Measurements from ENCODE around the gene TMEM25. TPM values are rescaled to one million over a fixed set of nuclear protein-coding genes. Genes with fewer than 3 reads are reported as not detected.

The TMEM25 gene
- total and polyA plus RNA-seq, 2 donors from 2014 or later, result 30.7 to 36.8 TPM

DNA sequence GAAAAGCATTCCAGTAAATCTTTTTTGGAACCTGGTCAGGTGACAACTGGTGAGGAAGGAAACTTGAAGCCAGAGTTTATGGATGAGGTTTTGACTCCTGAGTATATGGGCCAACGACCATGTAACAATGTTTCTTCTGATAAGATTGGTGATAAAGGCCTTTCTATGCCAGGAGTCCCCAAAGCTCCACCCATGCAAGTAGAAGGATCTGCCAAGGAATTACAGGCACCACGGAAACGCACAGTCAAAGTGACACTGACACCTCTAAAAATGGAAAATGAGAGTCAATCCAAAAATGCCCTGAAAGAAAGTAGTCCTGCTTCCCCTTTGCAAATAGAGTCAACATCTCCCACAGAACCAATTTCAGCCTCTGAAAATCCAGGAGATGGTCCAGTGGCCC, 27.8 kb upstream of the TMEM25 start:
- H3K9ac ChIP-seq (ENCODE audit: low read length in 3 of 3), result no peak overlapping the region
- H3K27ac ChIP-seq (ENCODE audit: low read depth in 2 of 2, low read length in 2 of 2), result no peak overlapping the region
- H3K9me3 ChIP-seq (ENCODE audit: control insufficient read depth in 2 of 3, insufficient read depth in 1 of 3, low read length in 3 of 3), result no peaks in the 10 kb centered on the region
- FAIRE-seq (no peak), DNase-seq (no peak)
- H3K36me3 ChIP-seq (ENCODE audit: control insufficient read depth in 2 of 3, insufficient read depth in 3 of 3, low read length in 3 of 3), result peaks cover 24 to 88% (median 56%) of the 10 kb centered on the region in 3 donors
- intact Hi-C loops (cut with DNase I), result no loop called here
- no peaks in the 10 kb centered on the region for H3K27me3 ChIP-seq (ENCODE audit: control insufficient read depth, insufficient read depth, low read length)
- H3K4me1 ChIP-seq (ENCODE audit: control insufficient read depth in 2 of 3, insufficient read depth in 2 of 3, low read depth in 1 of 3, low read length in 3 of 3), result no peaks in the 10 kb centered on the region
- TF ChIP-seq, protein P1, sequence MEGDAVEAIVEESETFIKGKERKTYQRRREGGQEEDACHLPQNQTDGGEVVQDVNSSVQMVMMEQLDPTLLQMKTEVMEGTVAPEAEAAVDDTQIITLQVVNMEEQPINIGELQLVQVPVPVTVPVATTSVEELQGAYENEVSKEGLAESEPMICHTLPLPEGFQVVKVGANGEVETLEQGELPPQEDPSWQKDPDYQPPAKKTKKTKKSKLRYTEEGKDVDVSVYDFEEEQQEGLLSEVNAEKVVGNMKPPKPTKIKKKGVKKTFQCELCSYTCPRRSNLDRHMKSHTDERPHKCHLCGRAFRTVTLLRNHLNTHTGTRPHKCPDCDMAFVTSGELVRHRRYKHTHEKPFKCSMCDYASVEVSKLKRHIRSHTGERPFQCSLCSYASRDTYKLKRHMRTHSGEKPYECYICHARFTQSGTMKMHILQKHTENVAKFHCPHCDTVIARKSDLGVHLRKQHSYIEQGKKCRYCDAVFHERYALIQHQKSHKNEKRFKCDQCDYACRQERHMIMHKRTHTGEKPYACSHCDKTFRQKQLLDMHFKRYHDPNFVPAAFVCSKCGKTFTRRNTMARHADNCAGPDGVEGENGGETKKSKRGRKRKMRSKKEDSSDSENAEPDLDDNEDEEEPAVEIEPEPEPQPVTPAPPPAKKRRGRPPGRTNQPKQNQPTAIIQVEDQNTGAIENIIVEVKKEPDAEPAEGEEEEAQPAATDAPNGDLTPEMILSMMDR (IDR thresholded peaks at IDR 0.05; ENCODE audit: borderline replicate concordance, extremely low read depth, insufficient read depth), result no peak
- H3K4me3 ChIP-seq (ENCODE audit: low read length in 3 of 3), result no peak overlapping the region

DNA sequence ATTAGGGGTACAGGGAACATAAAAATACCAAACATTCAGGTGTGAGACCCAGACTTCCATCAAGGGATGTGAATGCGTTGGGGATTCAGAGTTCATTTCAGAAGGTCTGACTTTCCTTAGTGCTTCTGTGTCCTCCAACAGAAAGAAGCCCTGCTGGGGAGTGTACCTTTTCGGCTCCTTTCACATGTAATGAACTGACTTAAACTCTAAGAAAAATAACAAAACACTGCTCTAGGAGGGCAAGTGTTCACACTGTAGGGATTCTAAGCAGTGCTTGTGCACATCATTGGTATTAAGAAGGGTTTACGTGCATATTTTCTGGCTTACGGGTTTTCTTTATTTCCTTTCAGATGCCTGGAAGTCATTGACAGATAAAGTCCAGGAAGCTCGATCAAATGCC, 19.4 kb upstream of the TMEM25 start:
- TF ChIP-seq, protein P1 (IDR thresholded peaks at IDR 0.05; ENCODE audit: borderline replicate concordance, extremely low read depth, insufficient read depth), result no peak
- Histone ChIP-seq H3K27ac (ENCODE audit: low read depth in 2 of 2, low read length in 2 of 2) (no peak overlapping the region), H3K9ac (ENCODE audit: low read length in 3 of 3) (no peak overlapping the region), H3K27me3 (ENCODE audit: control insufficient read depth, insufficient read depth, low read length) (no peaks in the 10 kb centered on the region), H3K4me3 (ENCODE audit: low read length in 3 of 3) (no peak overlapping the region), H3K4me1 (ENCODE audit: control insufficient read depth in 2 of 3, insufficient read depth in 2 of 3, low read depth in 1 of 3, low read length in 3 of 3) (no peaks in the 10 kb centered on the region), H3K36me3 (ENCODE audit: control insufficient read depth in 2 of 3, insufficient read depth in 3 of 3, low read length in 3 of 3) (peaks cover 19 to 62% (median 40%) of the 10 kb centered on the region in 3 donors), H3K9me3 (ENCODE audit: control insufficient read depth in 2 of 3, insufficient read depth in 1 of 3, low read length in 3 of 3) (peaks cover 0 to 2% (median 0%) of the 10 kb centered on the region in 3 donors)
- FAIRE-seq, result no peak
- no peak for DNase-seq
- intact Hi-C loops (cut with DNase I), result no loop called here

DNA sequence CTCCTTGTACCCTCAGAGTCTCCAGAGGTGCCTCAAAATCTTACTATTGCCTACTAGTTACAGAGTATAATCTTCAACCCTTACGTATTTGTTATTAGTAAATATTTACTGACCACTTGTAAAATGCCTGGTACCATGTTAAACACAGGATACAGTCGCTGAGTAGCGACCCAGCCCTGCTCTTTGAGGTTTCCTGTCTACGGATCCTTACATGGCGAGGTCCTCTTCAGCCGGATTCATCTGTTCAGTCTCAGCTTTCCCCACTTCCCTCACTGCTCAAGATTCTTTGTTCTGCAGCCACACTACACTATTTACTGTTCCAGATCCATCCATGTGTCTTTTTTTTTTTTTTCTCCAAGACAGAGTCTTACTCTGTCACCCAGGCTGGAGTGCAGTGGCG, 16.9 kb upstream of the TMEM25 start:
- no peak for DNase-seq

More for the DNA sequence above, 16.9 kb upstream of the TMEM25 start:
- no peak overlapping the region for H3K27ac ChIP-seq (ENCODE audit: low read depth in 2 of 2, low read length in 2 of 2)
- H3K36me3 ChIP-seq (ENCODE audit: control insufficient read depth in 2 of 3, insufficient read depth in 3 of 3, low read length in 3 of 3), result peaks cover 22 to 57% (median 40%) of the 10 kb centered on the region in 3 donors
- intact Hi-C loops (cut with DNase I), result no loop called here
- H3K4me3 ChIP-seq (ENCODE audit: low read length in 3 of 3), result no peak overlapping the region
- TF ChIP-seq, protein P1 (IDR thresholded peaks at IDR 0.05; ENCODE audit: borderline replicate concordance, extremely low read depth, insufficient read depth), result no peak
- no peaks in the 10 kb centered on the region for H3K27me3 ChIP-seq (ENCODE audit: control insufficient read depth, insufficient read depth, low read length)
- H3K4me1 ChIP-seq (ENCODE audit: control insufficient read depth in 2 of 3, insufficient read depth in 2 of 3, low read depth in 1 of 3, low read length in 3 of 3), result peaks cover 0 to under 1% (median 0%) of the 10 kb centered on the region in 3 donors
- FAIRE-seq, result no peak
- peaks cover 0 to 2% (median 0%) of the 10 kb centered on the region in 3 donors for H3K9me3 ChIP-seq (ENCODE audit: control insufficient read depth in 2 of 3, insufficient read depth in 1 of 3, low read length in 3 of 3)
- H3K9ac ChIP-seq (ENCODE audit: low read length in 3 of 3), result no peak overlapping the region
